Smooth muscle cell (in vitro differentiated cells): ENCODE results near the gene SLC13A3. TPM values are rescaled to one million over a fixed set of nuclear protein-coding genes. Genes with fewer than 3 reads are reported as not detected.

Source experiments
- DNase-seq: peaks from one replicate; lab custom pipeline; 2025; ENCODE audit not compliant: unreplicated experiment; lab: John Stamatoyannopoulos, UW
- H2AFZ ChIP-seq: fragments of 200-600 bp; sonication (generic); 2 replicates; pipeline ENCODE4 v1.6.0; 2016; ENCODE audit warnings: antibody characterized with exemption, low read depth, mild to moderate bottlenecking
- H3F3A ChIP-seq: fragments of 200-600 bp; sonication (generic); 2 replicates; pipeline ENCODE4 v1.6.0; 2017; ENCODE audit warnings: antibody characterized with exemption, low read depth
- H3K27ac ChIP-seq: fragments of 200-600 bp; sonication (generic); 2 replicates; pipeline ENCODE4 v1.5.1; 2016; ENCODE audit warnings: low read depth, mild to moderate bottlenecking
- H3K27me3 ChIP-seq: fragments of 200-600 bp; sonication (generic); 2 replicates; pipeline ENCODE4 v1.6.1; 2016; ENCODE audit warnings: low read depth, mild to moderate bottlenecking
- H3K36me3 ChIP-seq: fragments of 200-600 bp; sonication (generic); 2 replicates; pipeline ENCODE4 v1.5.1; 2016; ENCODE audit warnings: low read depth
- H3K4me1 ChIP-seq: fragments of 200-600 bp; sonication (generic); 2 replicates; pipeline ENCODE4 v1.5.1; 2016; ENCODE audit warnings: low read depth
- H3K4me2 ChIP-seq: fragments of 200-600 bp; sonication (generic); 2 replicates; pipeline ENCODE4 v1.6.0; 2016; ENCODE audit warnings: mild to moderate bottlenecking
- H3K4me3 ChIP-seq: fragments of 200-600 bp; sonication (generic); 2 replicates; pipeline ENCODE4 v1.5.1; 2016; ENCODE audit warnings: mild to moderate bottlenecking
- H3K79me2 ChIP-seq: fragments of 200-600 bp; sonication (generic); 2 replicates; pipeline ENCODE4 v1.6.0; 2016; ENCODE audit warnings: low read depth, mild to moderate bottlenecking
- H3K9ac ChIP-seq: fragments of 200-600 bp; sonication (generic); 2 replicates; pipeline ENCODE4 v1.6.0; 2016; ENCODE audit warnings: low read depth
- H3K9me3 ChIP-seq: fragments of 200-600 bp; sonication (generic); replicated peaks from 2 replicates; pipeline ENCODE4 v1.5.1; 2016; ENCODE audit warnings: low read depth
- H4K20me1 ChIP-seq: fragments of 200-600 bp; sonication (generic); 2 replicates; pipeline ENCODE4 v1.6.0; 2016; ENCODE audit warnings: low read depth
- WGBS: methylation state at CpG from one replicate; pipeline ENCODE4 v1.1.7; 2016; ENCODE audit warnings: low lambda C conversion rate; 5-methylcytosine and 5-hydroxymethylcytosine counted together
- polyA plus RNA-seq: library from polyadenylated mRNA; unstranded; fragments of >200 nt; fragmentation: Nextera tagmentation; extraction: Ambion mirVana; gene quantifications from 2 replicates; pipeline ENCODE4 v1.2.1, GENCODE V29; 2016
- total RNA-seq: library from RNA; depleted of rRNA; stranded (reverse); fragments of >200 nt; gene quantifications from 2 replicates; pipeline ENCODE4 v1.2.3, GENCODE V29; 2014
- TF ChIP-seq, protein P1 (sequence below): fragments of 200-600 bp; sonication (generic); IDR thresholded peaks from 2 replicates; pipeline ENCODE4 v1.5.1; 2017; ENCODE audit warnings: borderline replicate concordance, mild to moderate bottlenecking, antibody characterized with exemption; ENCODE audit not compliant: insufficient read depth, poor library complexity, severe bottlenecking

SLC13A3 gene
- total and polyA plus RNA-seq, 2 experiments from 2014 or later, result 6.4 to 7.7 TPM

DNA sequence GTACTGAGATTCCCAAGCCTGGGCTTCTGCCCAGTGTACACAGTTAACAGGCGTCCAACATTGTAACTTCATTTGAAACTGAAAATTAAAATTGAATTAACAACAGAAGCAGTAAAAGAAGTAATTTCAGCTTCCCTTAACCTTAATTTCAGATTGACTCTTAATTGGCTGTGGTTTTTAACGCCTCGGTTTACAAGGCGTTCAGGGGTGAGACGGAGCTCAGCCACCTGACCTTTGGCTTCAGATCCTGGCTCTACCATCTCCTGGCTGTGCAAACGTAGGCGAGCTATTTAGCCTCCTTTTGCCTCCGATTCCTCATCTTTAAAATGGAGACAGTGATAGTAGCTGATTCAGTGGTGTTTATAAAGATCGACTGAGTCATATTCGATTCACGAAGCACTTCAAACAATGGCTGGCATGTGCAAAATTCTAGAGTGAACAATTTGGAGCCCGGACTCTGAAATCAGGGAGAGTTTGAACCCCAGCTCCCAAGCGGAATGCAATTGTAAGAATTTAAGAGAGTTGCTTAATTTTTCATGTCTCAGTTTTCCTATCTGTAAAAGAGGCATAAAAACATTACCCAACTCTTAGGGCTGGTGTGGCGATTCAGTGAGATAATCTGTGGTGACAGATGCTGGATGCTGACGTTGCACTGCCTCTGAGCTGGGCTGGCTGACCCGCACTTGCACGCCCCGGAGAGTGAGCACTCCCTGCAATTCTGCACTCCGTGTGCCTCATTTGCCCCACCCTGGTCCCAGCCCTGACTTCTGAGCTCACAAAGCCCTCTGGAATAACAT, 77.3 kb downstream of the SLC13A3 start:
- 94% methylated on average over 19 of the region's 19 CpGs for WGBS

DNA sequence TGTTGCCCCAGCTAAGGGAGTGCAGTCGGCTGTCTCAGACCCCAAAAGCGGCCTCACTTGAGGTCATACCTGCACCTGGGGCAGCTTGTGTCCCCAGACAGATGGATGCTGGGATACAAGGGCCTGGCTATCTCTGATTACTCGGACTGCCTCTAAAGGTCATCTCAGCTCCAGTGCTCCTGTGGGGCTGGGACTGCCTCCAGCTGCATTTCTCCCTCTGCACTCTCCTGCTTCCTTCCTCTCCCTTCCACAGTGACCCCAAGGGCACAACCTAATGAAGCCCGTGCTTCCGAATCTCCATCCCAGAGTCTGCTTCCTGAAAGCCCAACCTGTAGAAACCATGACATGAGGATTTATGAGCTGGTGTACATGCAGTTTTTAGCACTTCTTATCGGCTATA, 78.0 kb downstream of the SLC13A3 start:
- Histone ChIP-seq H3K9ac (no peak overlapping the region), H3K4me2 (no peak overlapping the region), H4K20me1 (no peaks in the 10 kb centered on the region), H2AFZ (no peak overlapping the region), H3K36me3 (no peaks in the 10 kb centered on the region), H3K4me1 (no peaks in the 10 kb centered on the region), H3K27ac (no peak overlapping the region), H3K9me3 (no peaks in the 10 kb centered on the region), H3K79me2 (no peaks in the 10 kb centered on the region), H3K27me3 (no peaks in the 10 kb centered on the region), H3F3A (no peaks in the 10 kb centered on the region), H3K4me3 (no peak overlapping the region)
- 85% methylated on average over 6 of the region's 6 CpGs for WGBS
- DNase-seq, result no peak
- TF ChIP-seq, protein P1, sequence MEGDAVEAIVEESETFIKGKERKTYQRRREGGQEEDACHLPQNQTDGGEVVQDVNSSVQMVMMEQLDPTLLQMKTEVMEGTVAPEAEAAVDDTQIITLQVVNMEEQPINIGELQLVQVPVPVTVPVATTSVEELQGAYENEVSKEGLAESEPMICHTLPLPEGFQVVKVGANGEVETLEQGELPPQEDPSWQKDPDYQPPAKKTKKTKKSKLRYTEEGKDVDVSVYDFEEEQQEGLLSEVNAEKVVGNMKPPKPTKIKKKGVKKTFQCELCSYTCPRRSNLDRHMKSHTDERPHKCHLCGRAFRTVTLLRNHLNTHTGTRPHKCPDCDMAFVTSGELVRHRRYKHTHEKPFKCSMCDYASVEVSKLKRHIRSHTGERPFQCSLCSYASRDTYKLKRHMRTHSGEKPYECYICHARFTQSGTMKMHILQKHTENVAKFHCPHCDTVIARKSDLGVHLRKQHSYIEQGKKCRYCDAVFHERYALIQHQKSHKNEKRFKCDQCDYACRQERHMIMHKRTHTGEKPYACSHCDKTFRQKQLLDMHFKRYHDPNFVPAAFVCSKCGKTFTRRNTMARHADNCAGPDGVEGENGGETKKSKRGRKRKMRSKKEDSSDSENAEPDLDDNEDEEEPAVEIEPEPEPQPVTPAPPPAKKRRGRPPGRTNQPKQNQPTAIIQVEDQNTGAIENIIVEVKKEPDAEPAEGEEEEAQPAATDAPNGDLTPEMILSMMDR, result no peak

More for the DNA sequence above, 77.3 kb downstream of the SLC13A3 start:
- H3K36me3 ChIP-seq, result no peaks in the 10 kb centered on the region
- H3K27me3 ChIP-seq, result no peaks in the 10 kb centered on the region
- no peaks in the 10 kb centered on the region for H4K20me1 ChIP-seq
- H3K4me3 ChIP-seq, result no peak overlapping the region
- TF ChIP-seq, protein P1, result no peak
- no peaks in the 10 kb centered on the region for H3K79me2 ChIP-seq
- H3K9me3 ChIP-seq, result no peaks in the 10 kb centered on the region
- no peaks in the 10 kb centered on the region for H3K4me1 ChIP-seq
- H3F3A ChIP-seq, result no peaks in the 10 kb centered on the region
- no peak overlapping the region for H2AFZ ChIP-seq
- DNase-seq, result no peak
- H3K4me2 ChIP-seq, result no peak overlapping the region
- H3K27ac ChIP-seq, result no peak overlapping the region
- H3K9ac ChIP-seq, result no peak overlapping the region

DNA sequence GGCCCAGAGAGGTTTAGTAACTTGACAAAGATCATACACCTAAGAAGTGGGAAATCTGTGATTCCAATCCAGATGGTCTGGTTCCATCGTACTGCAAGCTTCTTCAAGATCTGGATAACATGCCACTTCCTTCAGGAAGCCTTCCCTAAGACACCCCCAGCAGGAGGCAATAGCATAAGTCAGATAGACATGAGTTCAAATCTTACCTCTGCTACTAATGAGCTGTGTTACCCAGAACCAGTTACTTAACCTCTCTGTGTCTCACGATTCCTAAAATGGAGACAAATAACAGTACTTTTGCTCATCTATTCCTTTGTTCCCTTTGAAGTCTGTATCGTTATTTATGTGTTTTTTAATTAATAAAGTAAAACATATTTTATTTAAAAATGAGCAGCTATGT, 78.5 kb downstream of the SLC13A3 start:
- Histone ChIP-seq H4K20me1 (no peaks in the 10 kb centered on the region), H3K36me3 (no peaks in the 10 kb centered on the region), H3K9me3 (no peaks in the 10 kb centered on the region), H3K4me1 (no peaks in the 10 kb centered on the region), H3K79me2 (no peaks in the 10 kb centered on the region), H3K27ac (no peak overlapping the region), H2AFZ (no peak overlapping the region), H3K9ac (no peak overlapping the region), H3K4me3 (no peak overlapping the region), H3K4me2 (no peak overlapping the region), H3F3A (no peaks in the 10 kb centered on the region), H3K27me3 (no peaks in the 10 kb centered on the region)
- TF ChIP-seq, protein P1, result no peak
- DNase-seq, result no peak
- 88% methylated on average over 3 of the region's 3 CpGs for WGBS

DNA sequence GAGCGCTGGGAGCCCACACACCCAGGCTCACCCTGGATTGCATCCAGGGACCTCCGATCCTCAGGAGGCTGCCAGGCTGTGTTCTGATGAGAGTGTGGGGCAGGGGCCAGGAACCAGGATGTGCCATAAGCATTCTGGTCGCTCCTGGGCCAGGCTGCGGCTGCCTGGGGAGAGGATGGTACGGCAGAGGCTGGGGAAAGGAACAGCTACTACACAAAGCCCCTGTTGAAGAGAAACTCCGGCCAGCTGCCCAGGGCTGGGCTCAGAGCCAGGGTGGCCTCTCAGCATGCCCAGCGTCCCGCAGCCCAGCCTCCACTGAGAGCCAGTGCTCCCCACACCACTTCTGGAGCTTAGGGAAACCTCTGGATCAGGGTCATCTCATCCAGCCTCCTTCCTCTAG, 79.1 kb downstream of the SLC13A3 start:
- H3K4me1 ChIP-seq, result no peaks in the 10 kb centered on the region

More for the DNA sequence above, 79.1 kb downstream of the SLC13A3 start:
- no peak overlapping the region for H3K27ac ChIP-seq
- no peaks in the 10 kb centered on the region for H3F3A ChIP-seq
- H3K79me2 ChIP-seq, result no peaks in the 10 kb centered on the region
- no peaks in the 10 kb centered on the region for H4K20me1 ChIP-seq
- no peak for DNase-seq
- TF ChIP-seq, protein P1, result no peak
- no peak overlapping the region for H3K4me3 ChIP-seq
- no peak overlapping the region for H3K4me2 ChIP-seq
- no peaks in the 10 kb centered on the region for H3K27me3 ChIP-seq
- H3K9ac ChIP-seq, result no peak overlapping the region
- 82% methylated on average over 8 of the region's 8 CpGs for WGBS
- no peak overlapping the region for H2AFZ ChIP-seq
- H3K9me3 ChIP-seq, result no peaks in the 10 kb centered on the region
- H3K36me3 ChIP-seq, result no peaks in the 10 kb centered on the region
